ENCODE measurements around the gene SULF2. TPM values are rescaled to one million over a fixed set of nuclear protein-coding genes. Genes with fewer than 3 reads are reported as not detected.

The SULF2 gene
- total RNA-seq, 1 donor from 2014 or later: 52.8 TPM

GRCh38 chr20:47660983-47661700, 124.1 kb downstream of the SULF2 start:
- ATAC-seq: no peak
- Histone ChIP-seq H3K27ac (no peak overlapping the region), H3K36me3 (peaks cover 30% of the 10 kb centered on the region), H3K4me1 (peaks cover 7% of the 10 kb centered on the region), H3K4me3 (no peak overlapping the region), H3K27me3 (no peaks in the 10 kb centered on the region), H3K9me3 (no peaks in the 10 kb centered on the region)
- TF ChIP-seq, protein P1, sequence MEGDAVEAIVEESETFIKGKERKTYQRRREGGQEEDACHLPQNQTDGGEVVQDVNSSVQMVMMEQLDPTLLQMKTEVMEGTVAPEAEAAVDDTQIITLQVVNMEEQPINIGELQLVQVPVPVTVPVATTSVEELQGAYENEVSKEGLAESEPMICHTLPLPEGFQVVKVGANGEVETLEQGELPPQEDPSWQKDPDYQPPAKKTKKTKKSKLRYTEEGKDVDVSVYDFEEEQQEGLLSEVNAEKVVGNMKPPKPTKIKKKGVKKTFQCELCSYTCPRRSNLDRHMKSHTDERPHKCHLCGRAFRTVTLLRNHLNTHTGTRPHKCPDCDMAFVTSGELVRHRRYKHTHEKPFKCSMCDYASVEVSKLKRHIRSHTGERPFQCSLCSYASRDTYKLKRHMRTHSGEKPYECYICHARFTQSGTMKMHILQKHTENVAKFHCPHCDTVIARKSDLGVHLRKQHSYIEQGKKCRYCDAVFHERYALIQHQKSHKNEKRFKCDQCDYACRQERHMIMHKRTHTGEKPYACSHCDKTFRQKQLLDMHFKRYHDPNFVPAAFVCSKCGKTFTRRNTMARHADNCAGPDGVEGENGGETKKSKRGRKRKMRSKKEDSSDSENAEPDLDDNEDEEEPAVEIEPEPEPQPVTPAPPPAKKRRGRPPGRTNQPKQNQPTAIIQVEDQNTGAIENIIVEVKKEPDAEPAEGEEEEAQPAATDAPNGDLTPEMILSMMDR (IDR thresholded peaks at IDR 0.05): no peak
- DNase-seq: no peak
- intact Hi-C loops (cut with DNase I): loop anchor here (10.0 kb wide), 1 partner anchor 964 kb away; no protein-coding TSS in a partner anchor

- intact Hi-C loops (cut with DNase I): loop anchor here (10.0 kb wide), 1 partner anchor 964 kb away; no protein-coding TSS in a partner anchor
- H3K27ac ChIP-seq: no peak overlapping the region
- H3K36me3 ChIP-seq: peaks cover 36% of the 10 kb centered on the region
Observed at GRCh38 chr20:47660602-47660905, 124.7 kb downstream of the SULF2 start.

GRCh38 chr20:47659904-47660601, 125.2 kb downstream of the SULF2 start:
- intact Hi-C loops (cut with DNase I): loop anchor here (10.0 kb wide), 1 partner anchor 965 kb away; no protein-coding TSS in a partner anchor
- ATAC-seq: no peak
- TF ChIP-seq, protein P1 (IDR thresholded peaks at IDR 0.05): no peak
- Histone ChIP-seq H3K36me3 (peaks cover 41% of the 10 kb centered on the region), H3K27me3 (no peaks in the 10 kb centered on the region), H3K9me3 (no peaks in the 10 kb centered on the region), H3K4me1 (peaks cover 7% of the 10 kb centered on the region), H3K4me3 (no peak overlapping the region), H3K27ac (no peak overlapping the region)
- no peak for DNase-seq

More at GRCh38 chr20:47660602-47660905, 124.7 kb downstream of the SULF2 start:
- DNase-seq (no peak), ATAC-seq (no peak)
- Histone ChIP-seq H3K4me3 (no peak overlapping the region), H3K9me3 (no peaks in the 10 kb centered on the region), H3K27me3 (no peaks in the 10 kb centered on the region), H3K4me1 (peaks cover 7% of the 10 kb centered on the region)
- TF ChIP-seq, protein P1 (IDR thresholded peaks at IDR 0.05): no peak

GRCh38 chr20:47656318-47656717, 129.0 kb downstream of the SULF2 start:
- Histone ChIP-seq H3K27me3 (no peaks in the 10 kb centered on the region), H3K36me3 (peaks cover 78% of the 10 kb centered on the region), H3K9me3 (no peaks in the 10 kb centered on the region), H3K27ac (no peak overlapping the region), H3K4me1 (no peaks in the 10 kb centered on the region), H3K4me3 (no peak overlapping the region)
- TF ChIP-seq, protein P1 (IDR thresholded peaks at IDR 0.05): no peak
- intact Hi-C loops (cut with DNase I): no loop called here
- DNase-seq (no peak), ATAC-seq (no peak)

DNA sequence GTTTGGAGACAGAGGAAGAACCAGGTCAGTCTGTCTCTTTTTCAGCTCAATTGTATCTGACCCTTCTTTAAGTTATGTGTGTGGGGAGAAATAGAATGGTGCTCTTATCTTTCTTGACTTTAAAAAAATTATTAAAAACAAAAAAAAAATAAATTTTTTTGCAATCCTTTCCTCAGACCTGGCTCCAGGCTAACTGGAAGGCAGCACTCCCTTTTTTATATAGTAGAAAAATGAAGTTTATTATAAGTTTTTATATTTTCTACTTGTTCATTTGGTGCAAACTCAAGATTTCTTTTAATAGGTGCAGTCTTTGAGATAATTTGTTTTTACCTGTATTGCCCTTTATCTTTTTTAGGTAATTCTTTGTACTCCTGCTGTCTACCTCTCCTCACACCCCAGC, 129.6 kb downstream of the SULF2 start:
- no peaks in the 10 kb centered on the region for H3K9me3 ChIP-seq
- intact Hi-C loops (cut with DNase I): no loop called here
- TF ChIP-seq, protein P1 (IDR thresholded peaks at IDR 0.05): no peak
- H3K4me3 ChIP-seq: no peak overlapping the region
- no peak overlapping the region for H3K27ac ChIP-seq
- no peaks in the 10 kb centered on the region for H3K4me1 ChIP-seq
- peaks cover 85% of the 10 kb centered on the region for H3K36me3 ChIP-seq
- DNase-seq (no peak), ATAC-seq (no peak)
- H3K27me3 ChIP-seq: no peaks in the 10 kb centered on the region
